Measurements from ENCODE around the gene SLC16A3.

- TF ChIP-seq CTCF (IDR thresholded peaks at IDR 0.05): no peak
- no peak for TF ChIP-seq EZH2 (IDR thresholded peaks at IDR 0.05)
- no peak for TF ChIP-seq EZH2phosphoT487 (IDR thresholded peaks at IDR 0.05)
Measured at GRCh38 chr17:82223517-82223916, 5.3 kb upstream of the SLC16A3 start.

Data from neural progenitor cell (in vitro differentiated cells).